Islet precursor cell (in vitro differentiated cells): ENCODE data around the gene TNNT3.
A peak's percentile ranks its signal among the peaks of the same experiment; 100 is the strongest.

ENCODE experiments used
- DNase-seq: peaks from one replicate; pipeline ENCODE4 v3.0.0-alpha.2; 2018

Gene TNNT3

GRCh38 chr11:1964348-1964747 lies 44.8 kb downstream of the TNNT3 start:
- DNase-seq = no peak

- DNase-seq = no peak
Measured at GRCh38 chr11:1964955-1965354, 45.5 kb downstream of the TNNT3 start.

DNA sequence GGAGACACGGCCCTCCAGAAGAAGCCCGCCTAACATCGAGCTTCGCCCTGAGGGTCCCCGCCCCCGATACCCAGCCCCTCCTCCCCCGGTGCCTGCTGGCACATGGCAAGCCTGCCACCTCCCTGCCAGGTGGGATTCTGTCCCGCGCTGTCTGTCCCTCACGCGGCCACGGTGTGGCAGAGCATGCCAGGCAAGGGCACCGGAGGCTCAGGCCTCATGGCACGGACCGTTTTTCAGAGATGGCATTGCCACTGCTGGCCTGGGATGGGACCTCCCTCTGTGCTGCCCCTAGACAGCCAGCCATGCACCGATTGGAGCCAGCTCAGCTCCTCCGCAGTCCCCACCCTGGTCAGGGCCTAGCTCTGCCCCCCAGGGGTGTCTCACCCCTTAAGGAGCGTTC lies 47.0 kb downstream of the TNNT3 start:
- DNase-seq = no peak

DNA sequence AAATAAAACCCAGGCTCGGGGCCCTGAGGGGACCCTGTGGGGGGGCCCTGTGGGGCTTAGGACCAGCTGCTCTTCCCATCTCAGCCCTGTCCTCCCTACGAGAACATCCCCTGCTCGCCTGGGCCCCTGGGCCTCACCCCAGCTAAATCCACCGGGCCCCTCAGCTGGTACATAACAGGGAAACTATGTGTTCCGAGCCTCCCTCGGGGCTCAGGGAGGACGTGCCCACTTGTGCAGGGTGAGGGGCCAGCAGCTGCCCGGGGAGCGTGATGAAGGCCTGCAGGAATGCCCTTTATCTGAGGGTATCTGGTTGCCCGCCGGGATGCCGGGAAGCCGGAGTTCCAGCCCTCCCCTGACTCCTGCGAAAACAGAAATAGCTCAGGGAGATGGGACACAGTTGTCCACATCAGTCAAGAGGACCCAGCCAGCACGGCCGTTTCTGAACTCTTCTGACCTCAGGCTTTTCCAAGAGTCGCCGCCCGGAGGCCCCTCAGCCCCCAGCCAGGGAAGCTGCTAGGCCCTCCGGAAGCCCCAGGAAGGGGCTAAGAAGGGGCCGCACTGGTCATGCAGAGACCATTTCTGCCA lies 48.2 kb downstream of the TNNT3 start:
- no peak for DNase-seq

- DNase-seq = no peak
Measured at GRCh38 chr11:1968454-1969002, 49.0 kb downstream of the TNNT3 start.

- DNase-seq = no peak
Measured at GRCh38 chr11:1969035-1969434, 49.5 kb downstream of the TNNT3 start.

DNA sequence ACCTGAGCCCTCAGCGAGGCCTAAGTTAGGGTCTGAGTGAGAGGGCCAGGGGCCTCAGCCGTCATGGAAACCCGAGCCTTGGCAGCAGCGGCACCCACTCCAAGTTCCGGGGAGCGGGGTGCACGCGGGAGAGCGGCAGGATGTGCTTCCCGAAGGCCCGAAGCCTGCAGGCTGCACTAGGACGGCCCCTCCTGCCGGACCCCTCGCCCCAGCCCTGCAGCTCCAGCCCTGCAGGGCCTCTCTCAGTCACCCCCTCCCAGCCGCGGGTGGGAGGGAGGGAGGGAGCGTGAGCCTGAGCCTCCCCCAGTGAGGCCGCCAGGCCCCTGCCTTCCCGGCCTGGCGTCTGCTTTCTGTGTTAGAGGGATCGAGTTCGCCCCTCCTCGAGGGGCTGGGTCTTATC lies 50.3 kb downstream of the TNNT3 start:
- DNase-seq = no peak

DNA sequence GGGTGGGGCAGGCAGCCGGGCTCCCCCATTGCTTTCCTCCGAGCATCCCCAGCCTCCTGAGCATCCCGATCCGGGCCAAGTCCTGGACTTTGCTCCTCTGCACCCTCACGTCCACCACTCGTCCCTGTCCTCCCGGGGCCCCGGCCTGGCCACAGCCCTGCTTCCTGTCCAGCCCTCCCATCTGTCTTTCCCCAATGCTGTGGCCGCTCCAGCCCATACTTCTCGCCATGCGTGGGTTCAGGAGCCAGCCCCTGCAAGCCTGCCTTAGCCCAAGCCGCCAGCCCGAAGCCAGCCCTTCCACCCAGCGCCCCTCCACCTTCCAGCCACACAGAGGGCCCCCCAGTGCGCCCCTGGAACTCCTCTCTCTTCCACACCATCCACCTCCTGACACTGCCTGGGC lies 51.5 kb downstream of the TNNT3 start:
- peak; percentile 13 for DNase-seq

DNA sequence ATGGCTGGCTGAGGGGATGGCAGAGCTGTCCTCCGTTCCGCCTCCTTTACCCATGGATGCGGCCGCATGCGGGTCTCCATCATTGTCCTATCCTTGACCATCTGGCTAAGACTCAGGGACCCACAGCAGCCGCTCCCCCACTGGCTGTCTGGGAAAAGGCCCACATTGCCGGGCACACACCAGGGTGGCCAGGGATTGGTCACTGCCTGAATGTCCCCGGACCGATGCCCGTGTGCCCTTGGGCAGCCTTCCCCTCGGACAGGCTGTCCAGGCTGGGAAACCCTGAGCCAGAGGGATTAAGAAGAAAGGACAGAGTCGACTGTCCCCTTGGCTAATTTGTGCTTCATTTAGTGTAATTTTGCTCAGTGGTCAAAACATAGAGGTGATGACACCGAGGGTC lies 55.7 kb downstream of the TNNT3 start:
- no peak for DNase-seq

GRCh38 chr11:1978720-1979473 lies 59.4 kb downstream of the TNNT3 start:
- DNase-seq = no peak

DNA sequence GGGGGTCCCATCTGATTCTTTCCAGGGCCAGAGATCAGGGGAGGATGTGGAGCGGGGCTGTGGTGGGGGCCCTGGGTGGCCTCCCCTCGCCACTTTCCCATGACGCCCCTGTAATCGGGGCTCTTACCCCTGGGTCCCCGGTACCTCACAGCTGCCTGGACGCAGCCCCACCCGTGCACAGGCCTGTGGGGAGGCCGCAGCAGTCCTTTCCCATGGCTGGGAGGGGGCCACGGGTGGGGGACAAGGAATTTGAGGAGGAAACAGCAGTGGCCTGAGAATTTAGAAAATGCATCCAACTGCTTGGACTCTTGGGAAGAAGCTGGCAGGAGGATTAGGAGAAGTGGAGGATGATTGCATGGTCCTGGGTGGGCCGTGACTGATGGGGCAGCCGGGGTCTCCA lies 60.1 kb downstream of the TNNT3 start:
- no peak for DNase-seq

DNA sequence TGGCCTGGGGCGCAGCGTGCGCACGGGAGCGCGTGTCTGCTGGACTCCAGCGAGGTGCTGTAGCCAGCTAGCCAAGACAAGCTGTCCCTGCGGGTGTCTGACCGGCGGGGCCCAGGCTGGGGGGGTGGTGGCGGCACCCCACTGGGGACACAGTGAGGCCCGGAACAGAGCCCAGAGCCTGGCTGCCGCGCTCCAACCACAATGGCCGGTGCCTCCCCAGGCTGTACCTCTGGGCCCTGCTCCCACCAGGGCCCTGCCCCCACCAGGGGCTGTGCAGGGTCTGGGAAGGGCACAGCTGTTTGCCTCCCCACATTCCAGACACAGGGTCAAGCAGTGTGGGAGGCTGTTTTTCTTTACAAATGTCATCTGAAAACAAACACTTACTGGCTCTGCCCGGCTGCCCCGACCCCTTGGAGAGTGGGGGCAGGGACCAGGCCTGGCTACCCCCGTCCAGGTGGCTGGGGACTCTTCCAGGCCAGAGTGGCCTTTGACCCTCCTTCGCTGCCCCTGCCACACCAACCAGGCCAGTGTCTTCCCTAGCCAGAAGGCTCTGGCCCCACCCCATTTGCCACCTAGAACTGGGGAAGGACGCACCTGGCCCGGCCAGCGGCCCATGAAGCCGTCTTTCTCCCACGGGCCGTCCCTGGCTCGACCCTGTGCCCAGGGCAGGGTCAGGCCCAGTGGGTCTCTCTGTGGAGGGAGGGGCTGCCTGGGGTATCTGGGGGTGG lies 63.5 kb downstream of the TNNT3 start:
- no peak for DNase-seq

DNA sequence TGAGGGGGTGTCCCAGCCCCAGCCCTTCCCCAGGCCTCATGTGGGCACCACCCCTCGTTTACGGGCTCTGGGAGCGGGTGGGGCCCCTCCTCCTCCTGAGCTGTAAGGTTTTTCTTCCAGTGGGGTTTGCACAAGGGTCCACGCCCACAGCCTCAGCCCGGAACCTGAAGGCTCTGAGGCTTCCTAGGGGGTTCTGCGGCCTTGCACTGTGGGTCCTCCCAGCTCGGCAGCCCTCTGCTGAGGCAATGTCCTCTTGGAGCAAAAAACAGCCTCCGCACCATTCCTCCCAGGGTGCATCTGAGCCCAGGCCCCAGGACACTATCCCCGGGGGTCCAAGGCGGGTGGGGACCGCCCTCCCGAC lies 64.1 kb downstream of the TNNT3 start:
- no peak for DNase-seq

GRCh38 chr11:1987024-1987423 lies 67.5 kb downstream of the TNNT3 start:
- DNase-seq = no peak

- DNase-seq = no peak
Measured at GRCh38 chr11:1988174-1988573, 68.7 kb downstream of the TNNT3 start.
